ENCODE measurements around the gene KCNIP3.

KCNIP3 gene

DNA sequence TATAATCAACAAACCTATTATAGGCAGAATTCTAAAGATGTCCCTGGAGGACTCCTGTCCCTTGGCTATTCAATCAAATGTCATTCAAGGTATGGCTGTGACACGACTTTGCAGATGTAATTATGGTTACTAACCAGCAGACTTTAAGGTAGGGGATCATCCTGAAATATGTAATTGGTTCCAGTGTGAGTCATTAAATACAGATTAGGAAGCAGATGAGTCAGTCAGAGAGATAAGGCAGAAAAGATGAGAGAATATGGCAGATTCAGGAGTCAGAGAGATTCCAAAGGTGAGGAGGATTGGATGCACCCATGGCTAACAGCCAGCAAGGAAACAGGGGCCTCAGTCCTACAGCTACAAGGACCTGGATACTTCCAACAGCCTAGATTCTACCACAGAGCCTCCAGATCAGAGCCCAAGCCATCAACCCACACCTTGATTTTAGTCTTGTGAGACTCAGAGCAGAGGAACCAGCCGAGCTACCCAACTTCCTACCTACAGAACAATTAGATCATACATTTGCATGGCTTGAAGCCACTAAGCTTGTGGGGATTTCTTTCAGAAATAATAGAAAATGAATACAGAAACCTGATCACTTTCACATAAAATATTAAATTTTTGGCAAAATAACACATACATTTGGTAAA lies 34.1 kb upstream of the KCNIP3 start:
- Histone ChIP-seq H3K79me2 (ENCODE audit: low read length) (no peaks in the 10 kb centered on the region), H3K9me3 (ENCODE audit: insufficient read depth, low read length) (no peaks in the 10 kb centered on the region), H3K36me3 (replicated peaks; ENCODE audit: low read depth, low read length) (no peaks in the 10 kb centered on the region), H4K20me1 (ENCODE audit: insufficient read depth, low read length) (no peaks in the 10 kb centered on the region), H3K4me1 (ENCODE audit: low read length) (no peaks in the 10 kb centered on the region), H3K27me3 (ENCODE audit: low read depth, low read length) (peaks cover 8% of the 10 kb centered on the region; the same call in 1 of the 2 replicates), H3K9ac (ENCODE audit: low read length) (no peak overlapping the region), H3K4me2 (ENCODE audit: low read length) (no peak overlapping the region), H3K4me3 (ENCODE audit: low read length) (no peak overlapping the region), H2AFZ (ENCODE audit: low read depth, low read length) (no peak overlapping the region), H3K27ac (ENCODE audit: low read length) (no peak overlapping the region)
- no peak for TF ChIP-seq EZH2phosphoT487 (IDR thresholded peaks at IDR 0.05; ENCODE audit: low read depth)
- TF ChIP-seq, protein P1, sequence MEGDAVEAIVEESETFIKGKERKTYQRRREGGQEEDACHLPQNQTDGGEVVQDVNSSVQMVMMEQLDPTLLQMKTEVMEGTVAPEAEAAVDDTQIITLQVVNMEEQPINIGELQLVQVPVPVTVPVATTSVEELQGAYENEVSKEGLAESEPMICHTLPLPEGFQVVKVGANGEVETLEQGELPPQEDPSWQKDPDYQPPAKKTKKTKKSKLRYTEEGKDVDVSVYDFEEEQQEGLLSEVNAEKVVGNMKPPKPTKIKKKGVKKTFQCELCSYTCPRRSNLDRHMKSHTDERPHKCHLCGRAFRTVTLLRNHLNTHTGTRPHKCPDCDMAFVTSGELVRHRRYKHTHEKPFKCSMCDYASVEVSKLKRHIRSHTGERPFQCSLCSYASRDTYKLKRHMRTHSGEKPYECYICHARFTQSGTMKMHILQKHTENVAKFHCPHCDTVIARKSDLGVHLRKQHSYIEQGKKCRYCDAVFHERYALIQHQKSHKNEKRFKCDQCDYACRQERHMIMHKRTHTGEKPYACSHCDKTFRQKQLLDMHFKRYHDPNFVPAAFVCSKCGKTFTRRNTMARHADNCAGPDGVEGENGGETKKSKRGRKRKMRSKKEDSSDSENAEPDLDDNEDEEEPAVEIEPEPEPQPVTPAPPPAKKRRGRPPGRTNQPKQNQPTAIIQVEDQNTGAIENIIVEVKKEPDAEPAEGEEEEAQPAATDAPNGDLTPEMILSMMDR (IDR thresholded peaks at IDR 0.05; ENCODE audit: low read depth, low read length) = no peak

DNA sequence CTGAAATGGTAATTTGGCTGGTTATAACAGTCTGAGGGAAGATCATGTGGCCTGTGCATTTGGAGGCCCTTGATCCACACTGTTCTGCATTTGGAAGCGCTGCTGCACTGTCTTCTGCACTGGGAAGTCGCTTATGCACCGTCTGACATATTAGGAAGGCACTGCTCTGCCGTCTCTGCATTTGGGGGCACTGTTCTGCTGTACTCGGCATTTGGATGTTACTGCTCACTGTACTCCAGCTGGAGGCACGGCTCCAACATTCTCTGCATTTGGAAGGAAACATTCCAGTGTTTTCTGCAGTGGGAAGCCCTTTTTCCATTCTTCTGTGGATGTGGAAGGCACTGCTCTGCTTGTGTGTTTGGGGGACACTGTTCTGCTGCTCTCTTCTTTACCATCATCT lies 32.5 kb upstream of the KCNIP3 start:
- Histone ChIP-seq H3K9ac (ENCODE audit: low read length) (no peak overlapping the region), H3K9me3 (ENCODE audit: insufficient read depth, low read length) (no peaks in the 10 kb centered on the region), H3K4me3 (ENCODE audit: low read length) (no peak overlapping the region), H3K27ac (ENCODE audit: low read length) (no peak overlapping the region), H3K4me1 (ENCODE audit: low read length) (no peaks in the 10 kb centered on the region), H2AFZ (ENCODE audit: low read depth, low read length) (no peak overlapping the region), H3K36me3 (replicated peaks; ENCODE audit: low read depth, low read length) (no peaks in the 10 kb centered on the region), H4K20me1 (ENCODE audit: insufficient read depth, low read length) (no peaks in the 10 kb centered on the region), H3K4me2 (ENCODE audit: low read length) (no peak overlapping the region), H3K79me2 (ENCODE audit: low read length) (no peaks in the 10 kb centered on the region), H3K27me3 (ENCODE audit: low read depth, low read length) (peaks cover 2% of the 10 kb centered on the region; the same call in 1 of the 2 replicates)
- TF ChIP-seq, protein P1 (IDR thresholded peaks at IDR 0.05; ENCODE audit: low read depth, low read length) = no peak
- no peak for TF ChIP-seq EZH2phosphoT487 (IDR thresholded peaks at IDR 0.05; ENCODE audit: low read depth)

DNA sequence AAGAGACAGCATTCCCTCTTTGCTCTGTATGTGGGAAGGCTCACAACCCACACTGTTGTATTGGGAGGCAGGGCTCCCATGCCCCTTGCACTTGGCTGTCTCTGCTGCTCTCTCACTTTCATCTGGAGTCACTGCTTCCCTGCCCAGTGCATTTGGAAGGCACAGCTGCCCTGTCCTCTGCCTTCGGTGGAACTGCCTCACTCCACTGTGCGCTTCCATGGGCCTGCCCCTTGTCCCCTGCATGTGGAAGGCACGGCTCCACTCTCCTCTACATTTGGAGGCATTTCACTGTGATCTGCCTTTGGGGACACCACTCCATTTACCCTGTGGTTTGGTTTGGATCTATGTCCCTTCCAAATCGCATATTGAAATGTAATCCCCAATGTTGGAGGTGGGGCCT lies 32.0 kb upstream of the KCNIP3 start:
- Histone ChIP-seq H3K4me2 (ENCODE audit: low read length) (no peak overlapping the region), H2AFZ (ENCODE audit: low read depth, low read length) (no peak overlapping the region), H4K20me1 (ENCODE audit: insufficient read depth, low read length) (no peaks in the 10 kb centered on the region), H3K27me3 (ENCODE audit: low read depth, low read length) (no peaks in the 10 kb centered on the region; the same call in 1 of the 2 replicates), H3K4me1 (ENCODE audit: low read length) (no peaks in the 10 kb centered on the region), H3K9ac (ENCODE audit: low read length) (no peak overlapping the region), H3K9me3 (ENCODE audit: insufficient read depth, low read length) (no peaks in the 10 kb centered on the region), H3K36me3 (replicated peaks; ENCODE audit: low read depth, low read length) (no peaks in the 10 kb centered on the region), H3K79me2 (ENCODE audit: low read length) (no peaks in the 10 kb centered on the region), H3K27ac (ENCODE audit: low read length) (no peak overlapping the region), H3K4me3 (ENCODE audit: low read length) (no peak overlapping the region)
- no peak for TF ChIP-seq EZH2phosphoT487 (IDR thresholded peaks at IDR 0.05; ENCODE audit: low read depth)
- TF ChIP-seq, protein P1 (IDR thresholded peaks at IDR 0.05; ENCODE audit: low read depth, low read length) = no peak

DNA sequence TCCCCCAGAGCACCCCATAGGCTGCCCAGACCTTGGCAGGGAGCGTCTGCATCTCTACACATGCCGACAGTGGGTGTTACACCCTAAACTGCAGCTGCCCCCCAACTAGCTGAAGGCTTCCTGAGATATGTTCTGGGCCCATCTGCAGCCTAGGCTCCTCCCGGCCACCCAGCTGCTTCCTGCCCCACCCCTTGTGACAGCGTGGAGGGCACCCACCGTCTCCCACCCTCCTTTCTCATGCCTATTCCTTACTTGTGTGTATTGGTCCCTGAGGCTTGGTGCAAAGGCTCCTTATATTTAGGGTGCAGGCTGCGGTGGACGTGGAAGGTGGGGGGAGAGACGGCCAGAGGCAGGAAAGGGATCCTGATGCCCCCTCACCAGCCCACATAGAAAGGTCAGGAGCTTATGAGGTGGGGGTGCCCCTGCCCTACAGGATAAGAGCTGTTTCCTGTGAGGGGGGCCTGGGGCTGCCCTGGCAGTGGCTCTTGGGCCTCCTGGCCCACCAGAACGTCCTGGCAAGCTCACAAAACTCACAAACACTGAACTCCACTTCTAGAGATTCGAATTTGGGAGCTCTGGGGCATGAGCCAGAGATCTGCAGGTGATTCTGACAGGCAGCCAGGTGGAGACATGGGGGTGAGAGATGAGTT lies 30.2 kb upstream of the KCNIP3 start:
- Histone ChIP-seq H3K27ac (ENCODE audit: low read length) (no peak overlapping the region), H4K20me1 (ENCODE audit: insufficient read depth, low read length) (no peaks in the 10 kb centered on the region), H3K27me3 (ENCODE audit: low read depth, low read length) (no peaks in the 10 kb centered on the region; the same call in 1 of the 2 replicates), H3K4me2 (ENCODE audit: low read length) (no peak overlapping the region), H3K4me3 (ENCODE audit: low read length) (no peak overlapping the region), H3K9me3 (ENCODE audit: insufficient read depth, low read length) (no peaks in the 10 kb centered on the region), H2AFZ (ENCODE audit: low read depth, low read length) (no peak overlapping the region), H3K9ac (ENCODE audit: low read length) (no peak overlapping the region), H3K36me3 (replicated peaks; ENCODE audit: low read depth, low read length) (no peaks in the 10 kb centered on the region), H3K79me2 (ENCODE audit: low read length) (no peaks in the 10 kb centered on the region), H3K4me1 (ENCODE audit: low read length) (no peaks in the 10 kb centered on the region)
- TF ChIP-seq EZH2phosphoT487 (IDR thresholded peaks at IDR 0.05; ENCODE audit: low read depth) = no peak
- TF ChIP-seq, protein P1 (IDR thresholded peaks at IDR 0.05; ENCODE audit: low read depth, low read length) = no peak
